ENCODE data around the gene DYNAP. TPM values are rescaled to one million over a fixed set of nuclear protein-coding genes. Genes with fewer than 3 reads are reported as not detected.

DYNAP gene
- total and polyA plus RNA-seq, 8 donors, result not detected

GRCh38 chr18:54622084-54622483 is 31.0 kb downstream of the DYNAP start:
- Histone ChIP-seq H3K9me3 (no peaks in the 10 kb centered on the region), H3K4me3 (no peak overlapping the region), H3K27ac (no peak overlapping the region), H3K4me1 (no peaks in the 10 kb centered on the region), H3K36me3 (no peaks in the 10 kb centered on the region), H3K27me3 (no peaks in the 10 kb centered on the region)
- no peak for TF ChIP-seq CTCF (IDR thresholded peaks at IDR 0.05)
- intact Hi-C loops (cut with DNase I), result no loop called here
- ATAC-seq, result no peak
- no peak for FAIRE-seq
- DNase-seq, result no peak

GRCh38 chr18:54626779-54627178 is 35.7 kb downstream of the DYNAP start:
- intact Hi-C loops (cut with DNase I), result no loop called here
- H3K36me3 ChIP-seq, result no peaks in the 10 kb centered on the region
- no peak overlapping the region for H3K27ac ChIP-seq
- no peak for TF ChIP-seq CTCF (IDR thresholded peaks at IDR 0.05)
- ATAC-seq, result no peak
- no peaks in the 10 kb centered on the region for H3K4me1 ChIP-seq
- H3K9me3 ChIP-seq, result no peaks in the 10 kb centered on the region
- DNase-seq, result no peak
- WGBS, 2 donors, result 56 to 68% methylated on average over 1 of the region's 1 CpG
- H3K4me3 ChIP-seq, result no peak overlapping the region
- no peaks in the 10 kb centered on the region for H3K27me3 ChIP-seq
- no peak for FAIRE-seq

GRCh38 chr18:54630963-54631362 is 39.9 kb downstream of the DYNAP start:
- intact Hi-C loops (cut with DNase I), result no loop called here
- Histone ChIP-seq H3K9me3 (no peaks in the 10 kb centered on the region), H3K36me3 (no peaks in the 10 kb centered on the region), H3K4me1 (no peaks in the 10 kb centered on the region), H3K27ac (no peak overlapping the region), H3K27me3 (no peaks in the 10 kb centered on the region), H3K4me3 (no peak overlapping the region)
- TF ChIP-seq CTCF (IDR thresholded peaks at IDR 0.05), result no peak
- FAIRE-seq, result no peak
- no peak for ATAC-seq
- DNase-seq, result no peak

GRCh38 chr18:54636217-54636616 is 45.2 kb downstream of the DYNAP start:
- ATAC-seq (no peak), DNase-seq (no peak), FAIRE-seq (no peak)
- no peak overlapping the region for H3K27ac ChIP-seq
- H3K36me3 ChIP-seq, result no peaks in the 10 kb centered on the region
- no peak for TF ChIP-seq CTCF (IDR thresholded peaks at IDR 0.05)
- no peaks in the 10 kb centered on the region for H3K9me3 ChIP-seq
- no peak overlapping the region for H3K4me3 ChIP-seq
- WGBS, 2 donors, result 64 to 81% methylated on average over 4 of the region's 4 CpGs
- no peaks in the 10 kb centered on the region for H3K4me1 ChIP-seq
- intact Hi-C loops (cut with DNase I), result no loop called here
- H3K27me3 ChIP-seq, result no peaks in the 10 kb centered on the region

GRCh38 chr18:54641734-54642133 is 50.7 kb downstream of the DYNAP start:
- no peak overlapping the region for H3K27ac ChIP-seq
- TF ChIP-seq CTCF (IDR thresholded peaks at IDR 0.05), result no peak
- no peaks in the 10 kb centered on the region for H3K36me3 ChIP-seq
- H3K9me3 ChIP-seq, result no peaks in the 10 kb centered on the region
- no peak overlapping the region for H3K4me3 ChIP-seq
- no peaks in the 10 kb centered on the region for H3K27me3 ChIP-seq
- no peak for ATAC-seq
- 42 to 56% methylated on average over 1 of the region's 1 CpG for WGBS, 2 donors
- no peaks in the 10 kb centered on the region for H3K4me1 ChIP-seq
- DNase-seq, result no peak
- intact Hi-C loops (cut with DNase I), result no loop called here
- FAIRE-seq, result no peak

Measured in pancreas (tissue), 10 donors.